HG03060 (cell line): ENCODE measurements around the gene SELENOV.
"Not testable (repeated sequence)": the region's sequence is repeated elsewhere in the genome, so short reads cannot be mapped to it uniquely, and the experiment has no call there.

ENCODE experiments used
- ATAC-seq: cut with Tn5 transposase; IDR thresholded peaks from one replicate; pipeline ENCODE4 v1.9.1; 2021; ENCODE audit warnings: low read depth, moderate number of reproducible peaks; ENCODE audit not compliant: unreplicated experiment

The SELENOV gene, protein sequence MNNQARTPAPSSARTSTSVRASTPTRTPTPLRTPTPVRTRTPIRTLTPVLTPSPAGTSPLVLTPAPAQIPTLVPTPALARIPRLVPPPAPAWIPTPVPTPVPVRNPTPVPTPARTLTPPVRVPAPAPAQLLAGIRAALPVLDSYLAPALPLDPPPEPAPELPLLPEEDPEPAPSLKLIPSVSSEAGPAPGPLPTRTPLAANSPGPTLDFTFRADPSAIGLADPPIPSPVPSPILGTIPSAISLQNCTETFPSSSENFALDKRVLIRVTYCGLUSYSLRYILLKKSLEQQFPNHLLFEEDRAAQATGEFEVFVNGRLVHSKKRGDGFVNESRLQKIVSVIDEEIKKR

DNA sequence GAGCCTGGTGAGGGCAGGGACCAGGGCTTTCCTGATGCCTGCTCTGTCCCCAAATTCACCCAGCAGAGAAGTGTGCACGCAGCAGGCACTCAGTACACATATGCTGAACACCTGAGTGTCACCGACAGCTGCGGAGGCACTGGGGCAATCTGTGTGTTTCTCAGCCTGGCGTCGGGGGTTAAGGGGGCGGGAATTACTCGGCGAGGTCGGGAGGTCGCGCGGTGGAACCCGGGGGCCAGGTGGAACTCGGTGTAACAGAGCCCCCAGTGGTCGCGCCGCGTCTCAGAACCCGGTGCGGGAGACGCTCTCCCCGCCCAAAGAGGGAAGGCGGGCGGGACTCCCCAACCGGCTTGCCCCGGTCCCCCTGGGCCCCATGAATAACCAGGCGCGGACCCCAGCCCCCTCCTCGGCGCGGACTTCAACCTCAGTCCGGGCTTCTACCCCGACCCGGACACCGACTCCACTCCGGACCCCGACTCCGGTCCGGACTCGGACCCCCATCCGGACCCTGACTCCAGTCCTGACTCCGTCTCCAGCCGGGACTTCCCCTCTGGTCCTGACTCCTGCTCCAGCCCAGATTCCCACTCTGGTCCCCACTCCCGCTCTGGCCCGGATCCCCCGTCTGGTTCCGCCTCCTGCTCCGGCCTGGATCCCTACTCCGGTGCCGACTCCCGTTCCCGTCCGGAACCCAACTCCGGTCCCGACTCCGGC lies at the start of gene SELENOV:
Gene SELENOV, plus strand, starts transcription at position 300 of the 711 bp plus-strand sequence. Its CDS starts 74 bp downstream, at position 374.
- no peak for ATAC-seq

DNA sequence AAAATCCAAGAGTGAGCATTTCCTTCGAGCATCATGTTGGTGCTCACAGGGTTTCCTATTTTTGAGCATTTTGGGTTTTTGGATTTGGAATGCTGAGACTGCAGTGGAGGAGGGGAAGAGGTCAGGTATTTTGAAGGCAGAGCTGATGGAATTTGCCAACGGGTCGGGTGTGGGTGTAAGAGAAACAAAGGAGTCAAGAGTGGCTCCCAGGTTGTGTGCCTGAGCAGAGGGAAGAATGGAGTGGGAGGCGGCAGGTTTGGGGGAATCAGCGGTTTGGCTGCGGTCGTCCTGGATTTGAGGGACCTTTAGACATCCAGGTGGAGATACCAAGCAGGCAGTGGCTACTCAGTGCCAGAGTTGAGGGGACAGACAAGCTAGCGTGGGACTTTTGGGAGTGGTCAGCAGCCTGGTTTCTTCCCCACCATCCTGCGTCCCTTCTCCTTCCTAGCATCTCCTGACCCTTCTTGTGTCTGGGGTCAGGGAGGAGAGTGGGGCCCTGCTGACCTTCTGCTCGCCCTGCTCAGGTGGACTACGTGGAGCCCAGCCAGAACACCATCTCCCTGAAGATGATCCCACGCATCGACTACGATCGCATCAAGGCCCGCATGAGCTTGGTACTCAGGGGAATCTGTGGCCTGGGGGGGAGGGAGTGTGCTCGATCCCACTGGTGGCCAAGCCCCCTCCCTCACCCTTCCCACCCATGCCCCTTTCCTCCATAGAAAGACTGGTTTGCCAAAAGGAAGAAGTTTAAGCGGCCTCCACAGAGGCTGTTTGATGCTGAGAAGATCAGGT lies 48.8 kb upstream of the SELENOV start:
- ATAC-seq = no peak

DNA sequence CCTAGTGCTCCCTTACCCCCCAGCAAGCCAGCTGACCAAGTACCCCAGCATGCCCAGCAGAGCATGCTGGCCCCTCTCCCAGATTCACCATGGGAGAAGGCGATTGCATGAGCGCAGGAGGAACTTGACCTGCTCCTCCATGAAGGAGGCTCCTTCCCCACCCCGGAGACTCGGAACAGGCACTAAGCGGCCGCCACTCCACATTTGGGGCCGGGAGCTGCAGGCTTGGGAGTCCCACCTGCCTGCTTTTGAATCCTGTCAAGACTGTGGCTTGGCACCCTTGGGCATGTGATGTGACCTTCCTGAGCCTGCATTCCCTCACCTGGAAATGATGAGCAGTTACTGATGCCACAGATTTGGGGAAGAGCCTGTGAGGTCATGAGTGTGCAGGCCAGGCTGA lies 47.0 kb upstream of the SELENOV start:
- ATAC-seq = no peak

DNA sequence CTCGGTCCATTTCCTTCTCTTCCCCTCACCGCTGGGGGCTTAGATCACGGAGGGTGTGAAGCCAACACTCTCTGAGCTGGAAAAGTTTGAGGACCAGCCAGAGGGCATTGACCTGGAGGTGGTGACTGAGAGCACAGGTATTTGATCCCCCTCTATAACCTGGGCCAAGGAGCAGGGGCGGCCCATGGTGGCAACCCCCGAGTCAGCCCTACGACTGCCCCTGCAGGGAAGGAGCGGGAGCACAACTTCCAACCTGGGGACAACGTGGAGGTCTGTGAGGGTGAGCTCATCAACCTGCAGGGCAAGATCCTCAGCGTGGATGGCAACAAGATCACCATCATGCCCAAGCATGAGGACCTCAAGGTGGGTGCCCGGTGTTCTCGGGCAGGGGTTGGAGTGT lies 45.9 kb upstream of the SELENOV start:
- ATAC-seq = no peak

DNA sequence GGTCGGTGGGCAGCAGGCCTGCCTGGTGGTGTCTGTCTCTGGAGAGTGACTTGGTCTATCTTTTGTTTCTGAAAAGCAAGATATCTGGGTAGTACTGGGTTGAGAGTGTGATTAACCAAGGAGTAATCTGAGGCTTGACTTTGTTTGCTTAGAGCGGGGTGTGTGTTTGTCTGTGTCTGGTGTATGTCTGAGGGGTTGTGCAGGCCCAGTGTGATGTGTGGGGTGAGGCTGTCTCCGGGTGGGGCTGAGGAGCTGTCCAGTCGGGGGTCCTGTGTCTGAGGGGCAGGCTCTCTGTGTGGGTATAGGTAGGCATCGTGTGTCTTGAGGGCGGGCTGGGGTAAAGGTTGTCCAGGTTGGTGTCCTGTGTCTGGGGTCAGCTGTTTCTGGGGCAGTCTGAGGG lies 45.4 kb upstream of the SELENOV start:
- ATAC-seq = no peak

DNA sequence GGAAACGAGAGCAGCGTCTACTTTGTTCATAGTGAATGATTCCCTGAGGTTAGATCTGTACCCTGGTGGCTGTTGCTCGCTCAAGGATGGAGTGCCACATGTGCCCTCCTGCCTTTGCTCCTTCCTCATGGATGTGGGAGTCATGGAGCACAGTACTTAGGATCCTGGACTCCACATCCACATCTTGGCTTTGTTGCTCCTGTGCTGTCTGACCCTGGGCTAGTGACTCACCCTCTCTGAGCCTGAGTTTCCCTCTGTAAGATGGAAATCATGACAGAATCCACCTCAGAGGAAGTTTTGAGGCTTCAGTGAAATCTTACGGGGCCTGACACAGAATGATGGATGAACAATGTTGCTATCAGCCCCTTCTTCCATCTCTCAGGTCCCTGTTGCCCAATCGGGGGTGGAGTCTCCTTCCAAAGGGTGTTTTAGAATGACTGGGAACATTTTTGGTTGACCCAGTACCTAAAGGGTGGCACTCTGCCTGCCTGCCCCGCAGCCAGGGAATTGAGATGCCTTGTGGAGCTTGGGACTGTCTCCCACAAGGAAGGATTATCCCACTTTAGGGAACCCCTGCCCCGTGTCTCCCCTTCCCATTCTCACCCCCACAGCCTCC lies 44.1 kb upstream of the SELENOV start:
- ATAC-seq = no peak

DNA sequence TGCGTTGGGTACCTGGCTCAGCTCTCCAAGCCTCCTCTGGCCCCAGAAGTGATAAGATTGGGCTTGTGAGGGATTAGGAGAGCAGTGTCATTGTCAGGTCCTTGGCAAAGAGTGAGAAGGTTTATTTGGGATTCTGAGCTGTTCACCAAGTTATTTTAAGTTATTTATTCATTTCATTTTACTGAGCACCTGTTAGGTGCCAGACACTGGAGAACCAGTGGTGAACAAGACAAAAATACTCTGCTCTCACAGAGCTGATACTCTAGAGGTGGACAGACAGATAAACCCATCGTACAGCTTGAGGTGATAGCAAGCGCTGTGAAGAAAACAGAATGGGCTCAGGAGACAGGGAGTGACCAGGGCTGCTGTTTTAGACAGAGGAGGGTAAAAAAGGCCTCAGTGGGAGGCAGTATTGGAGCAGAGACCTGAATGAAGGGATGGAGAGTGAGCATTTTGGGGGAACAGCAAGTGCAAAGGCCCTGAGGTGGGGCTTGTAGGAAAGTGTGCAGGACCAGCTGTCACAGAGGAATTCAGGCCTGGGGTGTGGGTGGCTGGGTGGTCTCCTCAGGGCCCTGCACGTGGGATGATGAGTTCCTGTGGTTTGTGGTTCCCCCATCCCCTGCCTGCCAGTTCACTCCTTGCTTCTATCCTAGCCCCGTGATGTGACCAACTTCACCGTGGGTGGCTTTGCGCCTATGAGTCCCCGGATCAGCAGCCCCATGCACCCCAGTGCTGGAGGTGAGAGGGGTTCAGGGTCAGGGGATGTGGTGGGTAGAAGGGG lies 43.0 kb upstream of the SELENOV start:
- ATAC-seq = no peak

DNA sequence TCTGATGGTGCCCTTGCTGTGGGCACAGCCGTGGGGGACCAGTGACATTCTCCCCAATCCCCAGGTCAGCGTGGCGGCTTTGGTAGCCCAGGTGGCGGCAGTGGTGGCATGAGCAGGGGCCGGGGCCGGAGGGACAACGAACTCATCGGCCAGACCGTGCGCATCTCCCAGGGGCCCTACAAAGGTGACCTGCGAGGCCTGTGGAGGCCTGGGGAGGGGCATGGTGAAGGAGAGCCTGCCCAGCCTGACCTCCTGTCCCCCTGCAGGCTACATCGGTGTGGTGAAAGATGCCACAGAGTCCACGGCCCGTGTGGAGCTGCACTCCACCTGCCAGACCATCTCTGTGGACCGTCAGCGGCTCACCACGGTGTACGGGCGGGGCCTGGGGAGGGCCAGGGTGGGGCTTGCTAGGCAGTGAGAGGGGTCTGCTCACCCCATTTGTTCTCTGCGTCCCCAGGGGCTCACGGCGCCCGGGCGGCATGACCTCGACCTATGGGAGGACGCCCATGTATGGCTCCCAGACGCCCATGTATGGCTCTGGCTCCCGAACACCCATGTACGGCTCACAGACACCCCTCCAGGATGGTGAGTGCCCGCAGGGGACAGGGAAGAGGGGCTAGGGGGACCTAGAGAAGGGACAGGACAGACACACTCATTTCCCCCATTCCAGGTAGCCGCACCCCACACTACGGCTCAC lies 42.0 kb upstream of the SELENOV start:
- no peak for ATAC-seq

DNA sequence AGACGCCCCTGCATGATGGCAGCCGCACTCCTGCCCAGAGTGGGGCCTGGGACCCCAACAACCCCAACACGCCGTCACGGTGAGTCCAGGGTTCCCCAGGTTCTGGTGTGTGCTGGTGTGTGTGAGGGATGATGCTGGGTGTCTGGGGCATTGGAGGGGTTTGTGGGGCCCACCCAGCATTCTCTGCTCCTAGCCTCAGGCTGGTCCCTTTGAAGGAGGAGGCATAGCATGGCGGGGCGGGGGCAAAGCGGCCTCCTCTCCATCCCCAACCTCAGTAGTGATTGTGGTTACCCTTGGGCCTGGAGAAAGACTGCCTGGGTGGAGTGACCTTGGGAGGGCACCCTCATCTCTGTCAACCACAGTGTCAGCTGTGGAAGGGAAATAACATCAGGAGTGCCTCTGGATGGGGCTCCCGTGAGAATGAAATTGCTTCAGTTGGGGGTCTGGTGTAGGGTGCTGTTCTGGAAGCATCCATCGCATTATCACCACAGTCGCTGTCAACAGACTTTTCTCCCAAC lies 41.4 kb upstream of the SELENOV start:
- no peak for ATAC-seq

DNA sequence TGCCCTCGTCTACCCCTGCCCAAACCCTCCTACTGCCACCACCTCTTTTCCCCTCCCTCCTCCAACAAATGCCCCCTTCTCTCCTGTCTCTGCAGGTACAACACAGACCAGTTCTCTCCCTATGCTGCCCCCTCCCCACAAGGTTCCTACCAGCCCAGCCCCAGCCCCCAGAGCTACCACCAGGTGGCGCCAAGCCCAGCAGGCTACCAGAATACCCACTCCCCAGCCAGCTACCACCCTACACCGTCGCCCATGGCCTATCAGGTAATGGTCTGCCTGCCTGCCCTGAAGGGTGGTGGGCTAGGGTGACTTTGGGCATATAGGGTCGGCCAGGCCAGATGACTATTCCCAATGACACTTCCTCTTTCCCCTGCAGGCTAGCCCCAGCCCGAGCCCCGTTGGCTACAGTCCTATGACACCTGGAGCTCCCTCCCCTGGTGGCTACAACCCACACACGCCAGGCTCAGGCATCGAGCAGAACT lies 40.8 kb upstream of the SELENOV start:
- no peak for ATAC-seq

DNA sequence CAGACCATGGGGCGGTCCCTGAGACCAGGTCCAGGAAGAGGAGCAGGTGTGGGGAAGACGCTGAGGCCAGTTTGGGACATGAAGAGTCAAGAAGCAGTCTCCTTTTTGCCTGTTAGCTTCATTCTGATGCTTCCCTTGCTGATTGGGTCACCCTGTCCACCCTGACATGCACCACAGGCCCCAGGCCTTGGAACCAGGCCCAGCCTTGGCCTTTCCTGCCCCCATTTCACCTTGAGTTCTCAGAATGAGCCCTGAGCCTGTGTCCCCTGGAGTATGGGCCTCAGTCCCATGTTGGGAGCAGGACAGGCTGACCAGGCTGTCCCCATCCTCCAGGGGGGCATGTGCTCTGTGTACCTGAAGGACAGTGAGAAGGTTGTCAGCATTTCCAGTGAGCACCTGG lies 39.2 kb upstream of the SELENOV start:
- ATAC-seq = no peak

DNA sequence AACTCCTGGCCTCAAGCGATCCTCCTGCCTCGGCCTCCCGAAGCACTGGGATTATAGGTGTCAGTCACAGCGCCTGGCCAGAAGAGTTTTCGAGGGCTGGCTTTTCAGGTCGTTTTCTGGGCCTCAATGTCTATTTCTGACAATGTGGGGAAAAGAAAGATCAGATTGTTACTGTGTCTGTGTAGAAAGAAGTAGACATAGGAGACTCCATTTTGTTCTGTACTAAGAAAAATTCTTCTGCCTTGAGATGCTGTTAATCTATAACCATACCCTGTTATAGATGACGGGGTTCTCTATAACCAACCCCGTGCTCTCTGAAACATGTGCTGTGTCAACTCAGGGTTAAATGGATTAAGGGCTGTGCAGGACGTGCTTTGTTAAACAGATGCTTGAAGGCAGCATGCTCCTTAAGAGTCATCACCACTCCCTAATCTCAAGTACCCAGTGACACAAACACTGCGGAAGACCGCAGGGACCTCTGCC lies 35.6 kb upstream of the SELENOV start:
- not testable (repeated sequence) for ATAC-seq

DNA sequence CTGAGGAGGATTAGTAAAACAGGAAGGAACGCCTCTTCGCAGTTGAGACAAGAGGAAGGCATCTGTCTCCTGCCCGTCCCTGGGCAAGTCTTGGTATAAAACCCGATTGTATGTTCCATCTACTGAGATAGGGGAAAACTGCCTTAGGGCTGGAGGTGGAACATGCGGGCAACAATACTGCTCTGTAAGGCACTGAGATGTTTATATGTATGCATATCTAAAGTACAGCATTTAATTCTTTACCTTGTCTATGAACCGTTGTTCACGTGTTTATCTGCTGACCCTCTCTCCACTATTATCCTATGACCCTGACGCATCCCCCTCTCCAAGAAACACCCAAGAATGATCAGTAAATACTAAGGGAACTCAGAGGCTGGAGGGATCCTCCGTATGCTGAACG lies 35.0 kb upstream of the SELENOV start:
- no peak for ATAC-seq

DNA sequence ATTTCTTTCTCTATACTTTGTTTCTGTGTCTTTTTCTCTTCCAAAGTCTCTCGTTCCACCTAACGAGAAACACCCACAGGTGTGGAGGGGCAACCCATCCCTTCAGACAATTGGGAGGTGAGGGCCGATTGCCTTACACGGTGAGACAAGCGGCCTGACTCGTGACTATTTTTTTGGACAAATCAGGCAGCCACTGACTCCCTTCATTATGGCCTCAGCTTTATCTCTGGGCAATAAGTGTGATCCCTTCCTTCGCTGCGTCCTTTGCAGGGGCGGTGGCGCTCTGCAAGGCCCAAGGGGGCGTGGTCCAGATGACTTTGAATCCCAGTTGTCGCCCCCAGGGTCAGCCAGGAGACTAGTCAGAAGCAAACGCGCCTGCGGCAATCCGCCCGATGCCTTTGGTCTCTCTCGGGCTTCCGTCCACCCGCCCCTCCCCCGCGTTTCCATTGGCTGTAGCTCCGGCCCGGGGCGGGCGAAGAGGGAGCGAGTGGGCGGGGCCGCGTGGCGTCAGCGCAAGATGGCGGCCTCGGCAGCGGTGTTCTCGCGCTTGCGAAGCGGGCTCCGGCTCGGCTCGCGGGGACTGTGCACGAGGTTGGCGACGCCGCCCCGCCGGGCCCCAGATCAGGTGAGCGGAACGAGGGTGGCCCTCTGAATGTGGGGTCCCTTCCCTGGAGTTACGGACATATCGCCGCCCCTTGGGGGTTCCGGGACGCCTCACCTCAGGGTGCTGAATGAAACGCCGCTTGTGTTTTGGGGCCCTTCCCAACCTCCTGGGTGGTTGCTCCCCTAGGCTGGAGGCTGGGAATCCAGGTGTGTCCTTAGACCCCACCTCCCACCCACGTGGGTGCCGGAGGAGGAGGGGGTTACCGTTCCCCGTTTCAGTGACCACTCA lies 34.4 kb upstream of the SELENOV start, which contains the start of gene TIMM50:
Gene TIMM50, plus strand, starts transcription at position 502 of the 892 bp plus-strand sequence. Its CDS starts 16 bp downstream, at position 518.
- ATAC-seq = peak; percentile 59

DNA sequence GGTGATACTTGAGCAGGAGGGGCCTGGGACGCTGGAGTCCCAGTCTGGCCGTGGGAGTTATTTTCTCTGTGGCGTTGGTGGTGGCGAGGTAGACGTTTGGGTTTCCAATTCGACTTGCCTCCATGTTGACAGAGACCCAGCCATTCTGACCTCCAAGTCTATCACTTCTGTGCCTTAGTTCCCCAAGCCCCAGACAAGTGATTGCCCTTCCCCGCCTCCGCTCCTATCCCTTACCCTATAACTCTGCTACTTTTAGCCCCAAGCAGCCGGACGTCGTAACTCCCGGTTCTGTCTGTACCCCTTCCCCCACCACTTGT lies 33.8 kb upstream of the SELENOV start:
- ATAC-seq = no peak

DNA sequence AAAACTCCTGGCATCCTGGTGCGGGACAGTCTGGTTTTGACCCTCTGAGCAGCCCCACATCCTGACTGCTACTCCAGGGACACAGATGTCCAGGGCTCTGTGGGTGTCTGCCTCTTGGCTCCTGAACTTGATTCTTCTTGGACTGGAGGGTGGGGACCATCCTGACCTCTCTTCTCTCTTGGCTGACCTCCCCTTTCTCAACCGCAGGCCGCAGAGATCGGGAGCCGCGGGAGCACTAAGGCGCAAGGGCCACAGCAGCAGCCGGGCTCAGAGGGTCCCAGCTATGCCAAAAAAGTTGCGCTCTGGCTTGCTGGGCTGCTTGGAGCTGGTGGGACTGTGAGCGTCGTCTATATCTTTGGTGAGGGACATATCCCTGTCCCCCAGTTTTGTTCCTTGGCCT lies 33.3 kb upstream of the SELENOV start:
- ATAC-seq = no peak

DNA sequence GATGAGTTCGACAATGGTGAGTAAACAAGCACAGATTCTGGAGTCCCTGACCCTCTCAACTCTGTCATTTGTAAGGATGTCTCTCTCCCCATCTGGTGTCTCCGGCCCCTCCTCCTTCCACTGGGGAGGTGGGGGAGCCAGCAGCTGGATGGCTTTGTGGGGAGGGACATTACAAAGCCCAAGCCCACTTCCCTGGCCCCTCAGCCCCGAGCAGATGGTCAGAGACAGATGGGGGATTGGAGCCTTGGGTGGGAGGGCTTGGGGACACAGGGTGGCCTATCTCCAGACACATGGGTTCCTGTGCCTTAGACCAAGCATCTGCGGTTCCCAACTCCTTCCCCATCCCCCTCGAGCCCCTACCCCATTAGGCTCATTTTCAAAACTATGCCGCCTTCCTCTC lies 31.8 kb upstream of the SELENOV start:
- ATAC-seq = no peak

DNA sequence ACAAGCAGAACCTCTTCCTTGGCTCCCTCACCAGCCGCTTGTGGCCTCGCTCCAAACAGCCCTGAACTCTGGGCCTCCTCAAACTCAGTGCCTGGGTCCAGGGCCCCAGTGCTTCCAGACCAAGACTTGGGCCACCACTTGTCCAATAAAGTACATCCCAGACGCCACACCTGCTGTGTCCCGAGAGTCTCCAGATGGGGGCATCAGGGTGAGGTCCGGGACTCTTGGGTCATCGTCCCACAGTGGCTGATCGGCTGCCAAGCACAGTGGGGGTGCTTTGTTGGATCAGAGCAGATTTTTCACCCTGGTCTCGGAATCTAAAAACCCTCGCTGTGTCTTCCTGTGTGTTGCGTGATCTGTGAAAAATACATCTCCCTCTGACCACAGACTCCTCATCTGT lies 25.2 kb upstream of the SELENOV start:
- no peak for ATAC-seq
